A549 (cell line): ENCODE measurements around the gene GUCA1A.

Source experiments
- CTCF ChIP-seq: fragments of >200 bp; sonication (Bioruptor Twin); formaldehyde crosslinking; IDR thresholded peaks from 3 replicates; pipeline ENCODE4 v1.5.1; 2016
- MAX ChIP-seq: IDR thresholded peaks from 2 replicates; pipeline ENCODE4 v1.6.1; 2012
- POLR2A ChIP-seq: IDR thresholded peaks from 2 replicates; pipeline ENCODE4 v1.6.1; 2012; ENCODE audit warnings: mild to moderate bottlenecking, low read length
- RAD21 ChIP-seq, 2 experiments: fragments of >200 bp in 1 of 2; sonication (Bioruptor Twin) in 1 of 2; formaldehyde crosslinking in 1 of 2; IDR thresholded peaks in 1 of 2; conservative IDR thresholded peaks in 1 of 2; 2 replicates in 1 of 2; 3 replicates in 1 of 2; pipeline ENCODE4 v1.6.1; 2012 to 2018; ENCODE audit warnings: inconsistent platforms in 1 of 2
- RCOR1 ChIP-seq: fragments of 150-350 bp; IDR thresholded peaks from 2 replicates; pipeline ENCODE4 v1.6.1; 2014; ENCODE audit warnings: antibody characterized with exemption, low read length, low read depth
- REST ChIP-seq: fragments of 200-600 bp; sonication (generic); IDR thresholded peaks from 2 replicates; pipeline ENCODE4 v1.6.1; 2016; ENCODE audit warnings: antibody characterized with exemption, mild to moderate bottlenecking, moderate library complexity
- SREBF2 ChIP-seq: fragments of 450-650 bp; IDR thresholded peaks from 2 replicates; pipeline ENCODE4 v1.6.1; 2014; ENCODE audit warnings: mild to moderate bottlenecking, moderate library complexity
- USF2 ChIP-seq: fragments of 450-650 bp; IDR thresholded peaks from 2 replicates; pipeline ENCODE4 v1.6.1; 2014; ENCODE audit warnings: antibody characterized with exemption

DNA sequence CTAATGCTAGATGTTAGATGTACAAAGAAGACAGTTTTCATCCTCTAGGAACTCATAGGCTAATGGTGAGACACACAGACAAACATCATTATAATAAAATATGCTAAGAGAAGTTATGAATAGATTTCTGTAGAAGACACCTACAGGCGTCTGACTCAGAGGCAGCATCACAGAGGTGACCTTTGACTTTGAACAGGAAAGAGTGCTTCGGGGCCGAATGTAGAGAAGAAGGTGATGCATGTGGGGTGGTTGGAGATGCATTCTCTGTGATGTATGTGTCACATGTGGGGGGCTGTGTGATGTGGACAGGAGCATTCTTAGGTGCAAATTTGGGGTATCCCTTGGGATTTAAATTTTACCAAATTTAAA, 6.8 kb downstream of the GUCA1A start:
- TF ChIP-seq CTCF: no peak
- no peak for TF ChIP-seq RAD21 (conservative IDR thresholded peaks at IDR 0.05 in 1 of 2, IDR thresholded peaks at IDR 0.05 in 1 of 2)
- TF ChIP-seq POLR2A: no peak
- no peak for TF ChIP-seq SREBF2
- no peak for TF ChIP-seq MAX
- no peak for TF ChIP-seq RCOR1
- TF ChIP-seq USF2: no peak
- TF ChIP-seq REST: no peak
